Esophagus squamous epithelium (tissue), 4 donors: ENCODE measurements around the gene COPS3.

ENCODE experiments used
- POLR2A ChIP-seq, 4 donors: fragments of 450-650 bp; IDR thresholded peaks; one replicate each; pipeline ENCODE4 v1.6.1; 2017; ENCODE audit warnings: antibody characterized with exemption in 4 of 4, mild to moderate bottlenecking in 4 of 4, moderate library complexity in 3 of 4
- TF ChIP-seq, protein P1 (sequence below), 6 experiments: fragments of 450-650 bp in 4 of 6; fragments of 200-600 bp in 2 of 6; sonication (generic) in 2 of 6; IDR thresholded peaks; one replicate each; pipeline ENCODE4 v1.5.1; 2016 to 2019; ENCODE audit warnings: antibody characterized with exemption in 6 of 6, mild to moderate bottlenecking in 4 of 6, moderate library complexity in 4 of 6

DNA sequence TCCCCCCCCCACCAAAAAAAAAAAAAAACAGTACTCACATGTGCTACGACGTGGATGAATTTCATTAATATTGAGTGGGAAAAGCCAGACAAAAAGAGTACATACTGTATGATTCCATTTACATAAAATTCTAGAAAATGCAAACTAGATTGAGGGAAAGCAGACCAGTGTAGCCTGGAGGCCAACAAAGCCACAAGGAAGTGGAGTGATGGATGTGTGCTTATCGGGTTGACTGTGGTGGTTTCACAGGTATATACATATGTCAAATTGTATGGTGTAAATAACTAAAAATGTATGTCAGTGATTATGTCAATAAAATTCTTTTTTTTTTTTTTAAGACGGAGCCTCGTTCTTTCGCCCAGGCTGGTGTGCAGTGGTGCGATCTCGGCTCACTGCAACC is 73.0 kb downstream of the COPS3 start:
- TF ChIP-seq, protein P1, sequence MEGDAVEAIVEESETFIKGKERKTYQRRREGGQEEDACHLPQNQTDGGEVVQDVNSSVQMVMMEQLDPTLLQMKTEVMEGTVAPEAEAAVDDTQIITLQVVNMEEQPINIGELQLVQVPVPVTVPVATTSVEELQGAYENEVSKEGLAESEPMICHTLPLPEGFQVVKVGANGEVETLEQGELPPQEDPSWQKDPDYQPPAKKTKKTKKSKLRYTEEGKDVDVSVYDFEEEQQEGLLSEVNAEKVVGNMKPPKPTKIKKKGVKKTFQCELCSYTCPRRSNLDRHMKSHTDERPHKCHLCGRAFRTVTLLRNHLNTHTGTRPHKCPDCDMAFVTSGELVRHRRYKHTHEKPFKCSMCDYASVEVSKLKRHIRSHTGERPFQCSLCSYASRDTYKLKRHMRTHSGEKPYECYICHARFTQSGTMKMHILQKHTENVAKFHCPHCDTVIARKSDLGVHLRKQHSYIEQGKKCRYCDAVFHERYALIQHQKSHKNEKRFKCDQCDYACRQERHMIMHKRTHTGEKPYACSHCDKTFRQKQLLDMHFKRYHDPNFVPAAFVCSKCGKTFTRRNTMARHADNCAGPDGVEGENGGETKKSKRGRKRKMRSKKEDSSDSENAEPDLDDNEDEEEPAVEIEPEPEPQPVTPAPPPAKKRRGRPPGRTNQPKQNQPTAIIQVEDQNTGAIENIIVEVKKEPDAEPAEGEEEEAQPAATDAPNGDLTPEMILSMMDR (IDR thresholded peaks at IDR 0.05), result no peak
- no peak for TF ChIP-seq POLR2A (IDR thresholded peaks at IDR 0.05)
